GM12865 (cell line): ENCODE data around the gene GDPD4.

Source experiments
- DNase-seq: peaks from one replicate; pipeline ENCODE4 v3.0.0; 2010; ENCODE audit warnings: low read depth
- H3K4me3 ChIP-seq: 2 replicates; pipeline ENCODE4 v1.5.1; 2011; ENCODE audit warnings: mild to moderate bottlenecking, low read depth, low read length, control low read depth
- TF ChIP-seq, protein P1 (sequence below): IDR thresholded peaks from 2 replicates; pipeline ENCODE4 v1.5.1; 2011; ENCODE audit warnings: low read length, control low read depth, low read depth, inconsistent platforms; ENCODE audit not compliant: insufficient read depth; ENCODE audit errors: missing control alignments

Gene GDPD4

DNA sequence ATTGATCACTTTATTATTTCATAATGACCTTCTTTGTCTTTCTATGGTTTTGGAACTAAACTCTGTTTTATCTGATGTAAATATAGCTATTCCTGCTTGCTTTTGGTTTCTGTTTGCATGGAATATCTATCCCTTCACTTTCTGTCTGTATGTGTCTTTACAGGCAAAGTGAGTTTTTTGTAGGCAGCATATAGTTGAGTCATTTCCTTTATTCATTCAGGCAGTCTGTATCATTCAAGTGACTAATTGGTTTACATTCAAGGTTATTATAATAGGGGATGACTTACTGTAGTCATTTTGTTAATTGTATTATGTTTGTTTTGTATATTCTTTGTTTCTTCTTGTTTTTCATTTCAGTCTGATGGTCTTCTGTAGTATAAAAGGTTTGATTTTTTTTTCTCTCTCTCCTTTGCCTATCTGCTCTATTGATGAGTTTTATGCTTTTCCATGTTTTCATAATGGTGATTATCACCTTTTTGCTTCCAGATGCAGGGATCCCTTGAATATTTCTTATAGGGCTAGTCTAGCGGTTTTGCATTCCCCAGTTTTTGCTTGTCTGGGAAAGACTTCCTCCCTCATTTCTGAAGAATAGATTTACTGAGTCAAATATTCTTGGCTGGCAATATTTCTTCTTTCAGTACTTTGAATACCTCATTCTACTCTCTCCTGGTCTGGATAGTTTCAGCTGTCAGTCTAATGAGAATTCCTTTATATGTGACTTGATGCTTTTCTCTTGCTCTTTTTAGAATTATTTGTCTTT lies 50.4 kb downstream of the GDPD4 start:
- H3K4me3 ChIP-seq, result no peak overlapping the region
- TF ChIP-seq, protein P1, sequence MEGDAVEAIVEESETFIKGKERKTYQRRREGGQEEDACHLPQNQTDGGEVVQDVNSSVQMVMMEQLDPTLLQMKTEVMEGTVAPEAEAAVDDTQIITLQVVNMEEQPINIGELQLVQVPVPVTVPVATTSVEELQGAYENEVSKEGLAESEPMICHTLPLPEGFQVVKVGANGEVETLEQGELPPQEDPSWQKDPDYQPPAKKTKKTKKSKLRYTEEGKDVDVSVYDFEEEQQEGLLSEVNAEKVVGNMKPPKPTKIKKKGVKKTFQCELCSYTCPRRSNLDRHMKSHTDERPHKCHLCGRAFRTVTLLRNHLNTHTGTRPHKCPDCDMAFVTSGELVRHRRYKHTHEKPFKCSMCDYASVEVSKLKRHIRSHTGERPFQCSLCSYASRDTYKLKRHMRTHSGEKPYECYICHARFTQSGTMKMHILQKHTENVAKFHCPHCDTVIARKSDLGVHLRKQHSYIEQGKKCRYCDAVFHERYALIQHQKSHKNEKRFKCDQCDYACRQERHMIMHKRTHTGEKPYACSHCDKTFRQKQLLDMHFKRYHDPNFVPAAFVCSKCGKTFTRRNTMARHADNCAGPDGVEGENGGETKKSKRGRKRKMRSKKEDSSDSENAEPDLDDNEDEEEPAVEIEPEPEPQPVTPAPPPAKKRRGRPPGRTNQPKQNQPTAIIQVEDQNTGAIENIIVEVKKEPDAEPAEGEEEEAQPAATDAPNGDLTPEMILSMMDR, result no peak
- DNase-seq, result no peak

DNA sequence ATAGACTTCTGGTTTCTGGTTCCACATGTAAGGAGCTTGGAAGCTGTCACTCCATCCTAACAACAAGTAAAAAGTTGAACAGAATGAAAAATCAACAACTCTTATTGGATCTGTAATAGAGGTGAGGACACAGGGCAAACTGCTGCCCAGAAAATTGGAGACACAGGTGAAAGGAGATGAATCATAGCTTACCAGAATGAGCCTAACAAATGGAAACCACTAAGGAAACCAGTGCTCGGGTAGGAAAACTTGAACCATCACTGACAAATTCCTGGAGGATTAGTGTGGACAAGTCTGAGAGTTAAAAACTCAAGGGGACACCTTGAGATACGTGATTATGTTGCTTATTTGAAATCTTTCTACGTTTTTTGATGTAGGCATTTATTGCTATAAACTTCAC lies 52.1 kb downstream of the GDPD4 start:
- TF ChIP-seq, protein P1, result no peak
- H3K4me3 ChIP-seq, result no peak overlapping the region
- no peak for DNase-seq

DNA sequence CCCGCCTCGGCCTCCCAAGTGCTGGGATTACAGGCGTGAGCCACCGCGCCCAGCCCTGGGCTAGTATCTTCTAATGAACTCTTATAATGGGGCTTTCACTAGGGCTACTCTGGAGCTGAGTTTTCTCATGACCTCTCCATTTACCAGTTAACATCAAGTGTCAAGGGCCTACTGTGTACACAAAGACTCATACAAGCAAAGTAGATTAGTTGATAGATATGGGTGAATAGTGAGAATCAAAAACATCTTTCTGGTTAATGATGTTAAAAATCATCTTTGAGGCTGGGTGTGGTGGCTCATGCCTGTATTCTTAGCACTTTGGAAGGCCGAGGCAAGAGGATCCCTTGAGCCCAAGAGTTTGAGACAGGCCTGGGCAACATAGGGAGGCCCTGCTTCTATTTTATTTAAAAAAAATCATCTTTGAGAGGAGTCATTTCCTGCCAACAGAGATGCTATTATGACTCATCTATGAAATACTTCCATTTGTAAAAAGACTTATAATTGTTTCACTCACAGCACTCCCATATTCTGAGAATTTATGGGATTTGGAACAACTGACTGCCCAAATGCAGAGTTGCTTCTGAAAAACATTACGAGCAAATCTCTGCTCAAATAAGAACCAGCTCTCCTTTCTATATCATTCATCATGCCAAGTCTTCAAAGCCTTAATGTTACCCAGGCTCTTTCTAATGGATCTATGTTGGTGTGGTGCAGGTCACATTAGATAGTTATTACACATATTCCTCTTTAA lies 57.0 kb downstream of the GDPD4 start:
- TF ChIP-seq, protein P1, result no peak
- DNase-seq, result no peak
- no peak overlapping the region for H3K4me3 ChIP-seq

DNA sequence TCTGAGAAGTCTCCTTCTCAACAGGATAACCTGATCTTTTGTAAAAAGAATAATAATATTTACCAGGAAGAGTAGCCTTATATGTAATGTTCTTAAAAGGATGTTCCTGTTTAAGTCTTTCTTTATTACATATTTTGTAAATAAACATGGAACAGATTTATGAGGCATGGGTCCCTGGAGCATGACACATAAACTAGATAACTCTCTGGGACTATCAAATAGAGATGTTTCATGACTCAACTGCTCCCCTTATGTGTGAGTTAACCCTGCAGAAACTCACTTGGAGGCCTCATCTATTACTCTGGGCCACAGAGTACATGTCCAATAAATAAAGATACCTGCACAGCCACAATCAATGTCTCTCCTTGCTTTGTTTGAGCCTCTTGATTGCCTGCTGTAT lies 64.6 kb downstream of the GDPD4 start:
- H3K4me3 ChIP-seq, result no peak overlapping the region
- no peak for DNase-seq
- TF ChIP-seq, protein P1, result no peak

DNA sequence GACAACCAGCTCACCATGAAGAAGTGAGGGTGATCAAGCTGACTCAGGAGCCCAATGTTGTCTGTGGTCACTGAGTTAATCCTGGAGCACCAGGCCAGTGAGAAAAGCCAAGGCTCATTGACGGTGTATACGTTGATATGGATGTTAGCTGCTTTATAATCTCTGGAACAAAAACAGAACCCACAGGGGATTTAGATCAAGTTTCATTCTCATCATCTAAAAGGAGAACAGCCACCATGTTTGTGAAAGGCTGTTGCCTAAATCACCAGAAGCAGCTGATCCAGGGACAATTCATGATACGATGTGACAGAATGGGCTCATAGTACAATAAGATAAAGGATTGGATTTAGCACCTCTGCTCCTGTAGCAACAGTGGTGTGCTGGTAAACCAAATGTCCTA lies 68.5 kb downstream of the GDPD4 start:
- no peak for DNase-seq
- TF ChIP-seq, protein P1, result no peak
- H3K4me3 ChIP-seq, result no peak overlapping the region

DNA sequence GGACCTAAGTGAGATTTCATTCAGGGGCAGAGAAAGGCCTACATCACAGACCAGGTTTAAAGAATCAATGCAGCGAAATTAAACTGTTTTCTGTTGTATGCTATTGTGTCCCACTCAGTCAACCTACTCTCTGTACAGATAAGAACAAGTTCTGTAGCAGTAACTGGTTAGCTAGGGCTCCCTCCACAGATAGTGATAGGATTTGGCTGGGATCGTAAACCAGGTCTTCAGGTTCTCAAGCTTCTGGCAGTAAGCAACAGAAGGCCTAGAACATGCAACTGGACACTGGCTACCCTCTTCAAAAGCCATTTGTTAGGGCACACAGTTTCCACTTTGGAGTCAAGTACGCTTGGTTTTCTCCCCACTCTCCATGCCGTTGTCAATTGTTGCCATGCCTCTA lies 69.2 kb downstream of the GDPD4 start:
- no peak overlapping the region for H3K4me3 ChIP-seq
- TF ChIP-seq, protein P1, result no peak
- DNase-seq, result no peak
